Loucy (cell line): ENCODE data around the gene PSMD2.

ENCODE experiments used
- H2AFZ ChIP-seq: fragments of 200-600 bp; sonication (generic); 2 replicates; pipeline ENCODE4 v1.6.0; 2016; ENCODE audit warnings: antibody characterized with exemption, mild to moderate bottlenecking, low read length, moderate library complexity
- H3F3A ChIP-seq: fragments of 200-600 bp; 2 replicates; pipeline ENCODE4 v1.6.0; 2016; ENCODE audit warnings: antibody characterized with exemption, low read depth, mild to moderate bottlenecking
- H3K27me3 ChIP-seq: fragments of 200-600 bp; sonication (generic); 2 replicates; pipeline ENCODE4 v1.6.1; 2014; ENCODE audit warnings: low read length, mild to moderate bottlenecking; ENCODE audit not compliant: insufficient read depth, poor library complexity, severe bottlenecking
- H3K36me3 ChIP-seq: fragments of 200-600 bp; sonication (generic); 2 replicates; pipeline ENCODE4 v1.6.1; 2016; ENCODE audit warnings: low read length; ENCODE audit not compliant: insufficient read depth
- H3K4me1 ChIP-seq: fragments of 200-600 bp; sonication (generic); 2 replicates; pipeline ENCODE4 v1.5.1; 2014; ENCODE audit warnings: low read length, mild to moderate bottlenecking; ENCODE audit not compliant: insufficient read depth, poor library complexity, severe bottlenecking
- H3K4me2 ChIP-seq: fragments of 200-600 bp; sonication (generic); 2 replicates; pipeline ENCODE4 v1.6.0; 2014; ENCODE audit warnings: antibody characterized with exemption, low read length, low read depth, mild to moderate bottlenecking; ENCODE audit not compliant: poor library complexity, severe bottlenecking
- H3K4me3 ChIP-seq: fragments of 200-600 bp; sonication (generic); 2 replicates; pipeline ENCODE4 v1.5.1; 2014; ENCODE audit warnings: low read length, mild to moderate bottlenecking, mixed read lengths; ENCODE audit not compliant: poor library complexity, severe bottlenecking
- H3K79me2 ChIP-seq: fragments of 200-600 bp; sonication (generic); 2 replicates; pipeline ENCODE4 v1.6.1; 2014; ENCODE audit warnings: low read length; ENCODE audit not compliant: insufficient read depth
- H3K9ac ChIP-seq: fragments of 200-600 bp; sonication (generic); 2 replicates; pipeline ENCODE4 v1.6.0; 2014; ENCODE audit warnings: mild to moderate bottlenecking, low read depth, low read length, moderate library complexity; ENCODE audit not compliant: poor library complexity, severe bottlenecking
- H3K9me2 ChIP-seq: fragments of 200-600 bp; sonication (generic); replicated peaks from 2 replicates; pipeline ENCODE4 v1.6.1; 2016; ENCODE audit warnings: low read depth, low read length, mixed read lengths
- H3K9me3 ChIP-seq: fragments of 200-600 bp; sonication (generic); 2 replicates; pipeline ENCODE4 v1.6.1; 2014; ENCODE audit warnings: mild to moderate bottlenecking, antibody characterized with exemption, low read length, low read depth; ENCODE audit not compliant: insufficient read depth
- H4K20me1 ChIP-seq: fragments of 200-600 bp; sonication (generic); 2 replicates; pipeline ENCODE4 v1.6.0; 2014; ENCODE audit warnings: antibody characterized with exemption, low read length, mild to moderate bottlenecking; ENCODE audit not compliant: insufficient read depth, poor library complexity, severe bottlenecking
- CTCF ChIP-seq: fragments of 200-600 bp; sonication (generic); conservative IDR thresholded peaks from 2 replicates; pipeline ENCODE4 v1.5.1; 2014; ENCODE audit warnings: mild to moderate bottlenecking, antibody characterized with exemption, low read length
- EZH2phosphoT487 ChIP-seq: fragments of 200-600 bp; IDR thresholded peaks from 2 replicates; pipeline ENCODE4 v1.6.1; 2018; ENCODE audit warnings: antibody characterized with exemption, mild to moderate bottlenecking, moderate library complexity, borderline replicate concordance

Gene PSMD2

GRCh38 chr3:184333700-184334099, 34.7 kb downstream of the PSMD2 start:
- Histone ChIP-seq H3K9me3 (no peaks in the 10 kb centered on the region), H3K4me3 (no peak overlapping the region), H3K27me3 (no peaks in the 10 kb centered on the region), H3K9me2 (no peaks in the 10 kb centered on the region), H3K4me2 (no peak overlapping the region), H3K79me2 (no peaks in the 10 kb centered on the region), H4K20me1 (peaks cover 21% of the 10 kb centered on the region), H2AFZ (no peak overlapping the region), H3K4me1 (no peaks in the 10 kb centered on the region), H3K9ac (no peak overlapping the region), H3F3A (no peaks in the 10 kb centered on the region), H3K36me3 (peaks cover 65% of the 10 kb centered on the region; the same call in 1 of the 2 replicates)
- TF ChIP-seq CTCF (no peak), EZH2phosphoT487 (no peak)

GRCh38 chr3:184334470-184335158, 35.6 kb downstream of the PSMD2 start:
- H3K9ac ChIP-seq, result no peak overlapping the region
- H2AFZ ChIP-seq, result no peak overlapping the region
- peaks cover 57% of the 10 kb centered on the region; the same call in 1 of the 2 replicates for H3K36me3 ChIP-seq
- H3K4me1 ChIP-seq, result no peaks in the 10 kb centered on the region
- no peak overlapping the region for H3K4me3 ChIP-seq
- H3K4me2 ChIP-seq, result no peak overlapping the region
- no peaks in the 10 kb centered on the region for H3K9me2 ChIP-seq
- H3K79me2 ChIP-seq, result no peaks in the 10 kb centered on the region
- no peaks in the 10 kb centered on the region for H3K9me3 ChIP-seq
- no peaks in the 10 kb centered on the region for H3F3A ChIP-seq
- peaks cover 21% of the 10 kb centered on the region for H4K20me1 ChIP-seq
- H3K27me3 ChIP-seq, result no peaks in the 10 kb centered on the region
- TF ChIP-seq EZH2phosphoT487 (no peak), CTCF (no peak)

DNA sequence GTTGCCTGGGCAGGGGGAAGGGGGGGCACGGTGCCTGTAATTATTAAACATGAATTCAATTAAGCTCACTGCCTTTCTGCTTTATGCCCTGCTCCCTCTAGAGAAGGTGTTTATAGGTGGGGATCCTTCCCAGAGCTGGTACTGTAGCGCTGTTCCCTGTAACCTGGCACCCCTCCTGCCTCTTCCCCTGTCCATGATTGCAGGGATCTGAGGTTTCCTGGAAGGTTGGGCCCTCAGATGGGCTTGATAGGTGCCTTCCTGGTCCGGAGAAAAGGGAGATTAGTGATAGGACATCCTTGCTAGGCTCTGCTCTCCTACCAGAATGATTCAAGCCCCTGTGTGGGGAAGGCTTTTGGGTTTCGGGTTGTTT, 36.2 kb downstream of the PSMD2 start:
- Histone ChIP-seq H3K4me2 (no peak overlapping the region), H3F3A (no peaks in the 10 kb centered on the region), H3K4me3 (no peak overlapping the region), H3K27me3 (no peaks in the 10 kb centered on the region), H4K20me1 (peaks cover 21% of the 10 kb centered on the region), H3K9me2 (no peaks in the 10 kb centered on the region), H3K36me3 (peaks cover 52% of the 10 kb centered on the region; the same call in 1 of the 2 replicates), H3K9ac (no peak overlapping the region), H3K79me2 (no peaks in the 10 kb centered on the region), H2AFZ (no peak overlapping the region), H3K4me1 (no peaks in the 10 kb centered on the region), H3K9me3 (no peaks in the 10 kb centered on the region)
- no peak for TF ChIP-seq EZH2phosphoT487
- no peak for TF ChIP-seq CTCF
